Tibial nerve (tissue), 4 donors: ENCODE results near the gene ZNF805.

Experiments used
- CTCF ChIP-seq, 5 experiments: fragments of 200-600 bp in 3 of 5; fragments of 450-650 bp in 2 of 5; sonication (generic) in 3 of 5; IDR thresholded peaks; one replicate each; pipeline ENCODE4 v1.5.1; 2016 to 2019; ENCODE audit warnings: antibody characterized with exemption in 5 of 5, mild to moderate bottlenecking in 3 of 5, moderate library complexity in 2 of 5
- EP300 ChIP-seq, 2 donors: sonication (generic); formaldehyde crosslinking; IDR thresholded peaks; one replicate each; pipeline ENCODE4 v1.6.1; 2017; ENCODE audit warnings: antibody characterized with exemption in 2 of 2, mild to moderate bottlenecking in 1 of 2

DNA sequence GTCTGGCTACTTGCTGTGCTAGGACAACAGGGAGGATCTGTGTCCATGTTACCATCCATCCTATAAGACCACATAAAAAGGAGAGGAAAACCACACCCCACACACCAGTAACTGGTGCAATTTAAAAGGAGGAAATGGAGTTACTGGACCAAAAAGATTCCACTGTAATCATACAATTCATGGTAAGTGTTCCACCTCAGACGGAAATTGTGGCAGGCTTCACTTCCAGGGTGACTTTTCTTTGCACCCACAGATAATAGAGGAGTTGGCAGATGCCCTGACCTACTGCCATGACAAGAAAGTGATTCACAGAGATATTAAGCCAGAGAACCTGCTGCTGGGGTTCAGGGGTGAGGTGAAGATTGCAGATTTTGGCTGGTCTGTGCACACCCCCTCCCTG lies 7.2 kb upstream of the ZNF805 start:
- no peak for TF ChIP-seq CTCF (IDR thresholded peaks at IDR 0.05)
- no peak for TF ChIP-seq EP300 (IDR thresholded peaks at IDR 0.05)
